Body of pancreas (tissue), 4 donors: ENCODE data around the gene SMAP1.

ENCODE experiments used
- POLR2A ChIP-seq, 3 donors: fragments of 450-650 bp; IDR thresholded peaks; one replicate each; pipeline ENCODE4 v1.6.1; 2016; ENCODE audit warnings: antibody characterized with exemption in 3 of 3, mild to moderate bottlenecking in 2 of 3
- TF ChIP-seq, protein P1 (sequence below), 7 experiments: fragments of 450-650 bp in 4 of 7; fragments of 200-600 bp in 3 of 7; sonication (generic) in 3 of 7; IDR thresholded peaks; one replicate each; pipeline ENCODE4 v1.5.1; 2016 to 2019; ENCODE audit warnings: antibody characterized with exemption in 7 of 7

DNA sequence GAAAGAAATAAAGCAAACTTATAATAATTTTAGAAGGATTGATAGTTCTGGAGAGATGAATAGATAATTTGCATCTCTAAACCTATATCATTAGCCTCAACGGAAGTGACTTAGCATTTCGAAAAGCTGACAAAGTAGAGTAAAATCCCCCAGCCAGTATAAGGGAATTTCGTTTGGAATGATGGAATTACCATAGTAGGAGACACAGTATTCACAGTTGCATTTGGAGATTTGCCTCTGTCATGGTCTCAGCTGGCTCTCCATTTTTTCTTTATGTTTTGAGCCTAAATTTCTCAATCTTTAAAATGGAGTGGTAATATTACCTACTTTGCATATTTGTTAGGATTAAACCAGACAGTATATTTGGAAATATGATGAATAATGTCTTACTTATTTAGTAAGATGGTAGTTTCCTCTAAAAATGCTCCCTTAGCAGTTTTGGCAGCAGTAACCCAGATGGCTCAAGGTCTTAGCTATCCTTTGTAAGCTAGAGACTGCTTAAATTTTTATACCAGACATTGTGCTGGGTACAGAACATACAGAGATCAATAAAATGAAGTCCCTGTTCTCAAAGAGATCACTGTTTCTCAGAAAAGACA, 58.2 kb downstream of the SMAP1 start:
- TF ChIP-seq, protein P1, sequence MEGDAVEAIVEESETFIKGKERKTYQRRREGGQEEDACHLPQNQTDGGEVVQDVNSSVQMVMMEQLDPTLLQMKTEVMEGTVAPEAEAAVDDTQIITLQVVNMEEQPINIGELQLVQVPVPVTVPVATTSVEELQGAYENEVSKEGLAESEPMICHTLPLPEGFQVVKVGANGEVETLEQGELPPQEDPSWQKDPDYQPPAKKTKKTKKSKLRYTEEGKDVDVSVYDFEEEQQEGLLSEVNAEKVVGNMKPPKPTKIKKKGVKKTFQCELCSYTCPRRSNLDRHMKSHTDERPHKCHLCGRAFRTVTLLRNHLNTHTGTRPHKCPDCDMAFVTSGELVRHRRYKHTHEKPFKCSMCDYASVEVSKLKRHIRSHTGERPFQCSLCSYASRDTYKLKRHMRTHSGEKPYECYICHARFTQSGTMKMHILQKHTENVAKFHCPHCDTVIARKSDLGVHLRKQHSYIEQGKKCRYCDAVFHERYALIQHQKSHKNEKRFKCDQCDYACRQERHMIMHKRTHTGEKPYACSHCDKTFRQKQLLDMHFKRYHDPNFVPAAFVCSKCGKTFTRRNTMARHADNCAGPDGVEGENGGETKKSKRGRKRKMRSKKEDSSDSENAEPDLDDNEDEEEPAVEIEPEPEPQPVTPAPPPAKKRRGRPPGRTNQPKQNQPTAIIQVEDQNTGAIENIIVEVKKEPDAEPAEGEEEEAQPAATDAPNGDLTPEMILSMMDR (IDR thresholded peaks at IDR 0.05), result no peak
- TF ChIP-seq POLR2A (IDR thresholded peaks at IDR 0.05), result no peak
